HG03103 (cell line): ENCODE results near the gene MDM2.
A peak's percentile ranks its signal among the peaks of the same experiment; 100 is the strongest.

Source experiments
- ATAC-seq: cut with Tn5 transposase; IDR thresholded peaks from one replicate; pipeline ENCODE4 v1.9.1; 2021; ENCODE audit warnings: low read depth; ENCODE audit not compliant: unreplicated experiment

MDM2 gene

GRCh38 chr12:68844788-68845695 lies 37.1 kb downstream of the MDM2 start:
- no peak for ATAC-seq

- ATAC-seq, result no peak
These were observed 38.8 kb downstream of the MDM2 start for GRCh38 chr12:68846811-68847210.

DNA sequence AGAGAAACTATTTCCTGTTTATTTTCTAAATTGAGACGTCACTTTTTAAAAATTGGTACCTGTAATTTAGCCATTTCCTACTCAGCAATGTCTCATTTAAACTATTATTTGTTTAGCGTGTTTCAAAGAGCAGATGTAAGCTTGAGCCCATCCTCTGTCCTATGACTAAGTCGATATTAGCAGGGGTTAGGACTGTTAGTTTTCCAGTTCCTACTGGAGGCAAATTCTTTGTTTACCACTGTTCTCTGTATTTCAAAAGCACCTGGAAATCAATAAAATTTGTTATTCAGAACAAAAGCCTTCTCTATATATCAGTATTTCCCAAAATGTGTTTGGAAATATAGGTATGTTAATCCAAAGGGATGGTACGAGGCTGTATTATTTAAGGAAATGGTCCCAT lies 42.4 kb downstream of the MDM2 start:
- ATAC-seq, result no peak

- no peak for ATAC-seq
These were observed 43.8 kb downstream of the MDM2 start for GRCh38 chr12:68851592-68852306.

GRCh38 chr12:68853396-68854077 lies 45.6 kb downstream of the MDM2 start:
- no peak for ATAC-seq

GRCh38 chr12:68854078-68854468 lies 46.1 kb downstream of the MDM2 start:
- no peak for ATAC-seq

DNA sequence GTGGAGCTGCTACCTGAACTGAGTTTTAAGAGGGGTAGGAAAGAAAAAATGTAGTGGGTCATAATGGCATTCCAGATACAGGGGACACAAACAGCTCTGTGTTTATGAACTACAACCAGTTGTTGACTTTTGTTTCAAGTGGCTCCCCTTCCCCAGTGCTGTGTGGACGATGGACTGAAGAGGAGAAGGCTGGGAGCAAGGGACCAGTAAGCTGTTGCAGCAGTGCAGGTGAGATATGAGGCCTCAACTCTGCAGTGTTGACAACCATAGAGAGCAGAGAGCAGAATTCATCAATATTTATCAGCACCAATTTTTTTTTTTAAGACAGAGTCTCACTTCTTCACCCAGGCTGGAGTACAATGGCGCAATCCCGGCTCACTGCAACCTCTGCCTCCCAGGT lies 46.6 kb downstream of the MDM2 start:
- no peak for ATAC-seq

DNA sequence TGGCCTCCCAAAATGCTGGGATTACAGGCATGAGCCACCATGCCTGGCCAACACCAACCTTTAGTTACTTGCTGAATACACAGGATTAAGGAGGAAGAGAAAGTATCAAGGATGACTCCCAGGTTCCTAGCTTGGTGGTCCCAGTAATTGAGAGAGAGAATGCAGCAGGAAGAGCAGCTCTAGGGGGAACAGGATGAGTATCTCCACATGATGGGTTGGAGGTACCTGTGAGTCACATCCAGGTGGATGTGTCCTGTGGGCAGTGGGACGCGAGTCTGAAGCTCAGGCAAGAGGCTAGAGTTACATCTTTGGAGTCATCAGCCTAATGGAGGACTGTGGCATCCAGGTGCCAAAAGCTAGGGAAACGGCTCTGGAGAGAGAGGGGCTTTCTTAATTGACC lies 47.1 kb downstream of the MDM2 start:
- ATAC-seq, result no peak

- ATAC-seq, result no peak
These were observed 47.8 kb downstream of the MDM2 start for GRCh38 chr12:68855771-68856170.

- ATAC-seq, result no peak
These were observed 48.5 kb downstream of the MDM2 start for GRCh38 chr12:68856510-68856909.

GRCh38 chr12:68861890-68862289 lies 53.9 kb downstream of the MDM2 start:
- ATAC-seq, result no peak

GRCh38 chr12:68863109-68863770 lies 55.3 kb downstream of the MDM2 start:
- no peak for ATAC-seq

DNA sequence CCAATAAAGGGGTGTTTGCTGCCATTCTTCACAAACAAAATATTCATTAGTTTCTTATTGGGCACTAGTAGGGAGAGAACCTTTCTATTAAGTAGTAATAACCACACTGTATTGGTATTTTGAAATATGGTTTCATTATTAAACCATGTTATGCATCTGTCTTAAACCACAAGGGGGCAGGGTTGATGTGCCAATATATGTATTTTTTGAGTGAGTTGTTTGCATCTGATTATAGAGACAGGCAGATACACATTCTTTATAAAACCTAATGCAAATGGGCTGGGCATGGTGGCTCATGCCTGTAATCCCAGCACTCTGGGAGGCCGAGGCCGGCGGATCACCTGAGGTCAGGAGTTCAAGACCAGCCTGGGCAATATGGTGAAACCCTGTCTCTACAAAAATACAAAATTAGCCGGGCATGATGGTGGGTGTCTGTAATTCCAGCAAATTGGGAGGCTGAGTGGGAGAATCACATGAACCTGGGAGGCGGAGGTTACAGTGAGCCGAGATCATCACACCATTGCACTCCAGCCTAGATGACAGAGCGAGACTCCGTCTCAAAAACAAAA lies 56.0 kb downstream of the MDM2 start:
- peak; percentile 56 for ATAC-seq

- no peak for ATAC-seq
These were observed 56.6 kb downstream of the MDM2 start for GRCh38 chr12:68864604-68865003.

DNA sequence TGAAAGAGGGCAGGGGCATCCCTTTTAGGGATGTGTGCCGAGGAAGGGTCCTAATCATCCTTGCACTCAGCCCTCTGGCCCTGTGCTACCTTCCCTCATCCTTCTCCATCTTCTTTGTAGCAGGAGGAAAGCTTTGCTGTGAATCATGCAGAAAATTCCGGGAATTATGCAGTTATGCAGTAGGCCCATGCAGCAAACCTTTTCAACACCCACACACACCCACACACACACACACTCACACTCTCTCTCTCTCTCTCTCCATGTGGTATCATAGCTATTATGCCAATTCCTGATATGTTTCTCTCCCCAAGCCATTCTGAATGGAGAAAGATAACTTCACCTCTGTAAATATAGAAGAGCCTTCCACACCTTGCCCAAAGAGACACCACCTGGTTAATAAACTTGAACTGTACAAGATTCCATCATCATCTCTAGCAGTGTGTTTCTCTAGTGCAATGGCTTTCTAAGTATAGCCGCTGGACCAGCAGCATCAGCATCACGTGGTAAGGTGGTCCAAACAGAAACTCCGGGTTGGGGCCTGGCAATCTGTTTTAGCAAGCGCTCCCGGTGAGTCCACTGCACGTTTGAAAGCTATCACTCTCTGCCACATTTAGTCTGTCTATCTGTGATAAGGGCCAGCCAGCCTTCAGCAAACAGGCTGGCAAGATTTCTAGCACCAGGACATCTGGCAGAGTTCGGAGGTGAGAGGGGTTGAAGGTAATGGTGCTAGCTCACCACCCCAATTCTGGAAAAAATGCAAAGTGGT lies 57.6 kb downstream of the MDM2 start:
- ATAC-seq, result no peak

- ATAC-seq, result no peak
These were observed 59.0 kb downstream of the MDM2 start for GRCh38 chr12:68866950-68867349.

GRCh38 chr12:68867606-68868005 lies 59.6 kb downstream of the MDM2 start:
- ATAC-seq, result no peak

DNA sequence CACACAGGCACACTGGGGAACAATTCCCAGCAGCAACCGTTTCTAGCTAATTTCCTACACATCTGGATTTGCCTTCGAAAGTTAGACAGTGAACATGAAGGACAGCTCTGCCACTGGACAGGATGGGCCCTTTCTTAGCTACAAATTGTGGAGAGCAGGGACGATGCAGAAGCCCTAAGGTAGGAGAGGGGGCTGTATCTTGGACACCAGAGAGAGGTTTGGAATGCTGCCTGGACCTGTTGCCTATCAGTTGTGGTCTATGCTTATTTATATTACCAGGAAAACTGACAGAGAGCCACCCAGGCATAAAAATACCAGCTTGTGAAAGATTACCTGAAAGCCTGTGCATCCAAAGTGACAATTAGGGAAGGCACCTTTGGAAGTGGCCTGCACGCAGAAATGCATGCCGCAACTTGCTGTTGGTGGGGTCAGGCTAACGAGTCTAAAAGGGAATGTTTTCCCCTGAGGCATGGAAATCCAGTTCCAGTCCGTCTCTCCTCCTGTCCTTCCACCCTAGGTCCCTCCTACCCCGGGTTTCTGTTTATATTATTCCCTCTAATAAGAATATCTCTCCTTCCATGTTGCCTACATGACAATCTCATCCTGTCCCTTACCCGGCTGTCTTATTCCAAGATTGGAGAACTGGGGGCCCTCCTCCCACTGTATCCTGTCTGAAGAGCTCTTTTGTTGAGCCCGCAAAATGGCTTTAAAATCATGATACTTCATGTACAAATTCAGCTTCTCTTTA lies 60.2 kb downstream of the MDM2 start:
- ATAC-seq, result no peak

DNA sequence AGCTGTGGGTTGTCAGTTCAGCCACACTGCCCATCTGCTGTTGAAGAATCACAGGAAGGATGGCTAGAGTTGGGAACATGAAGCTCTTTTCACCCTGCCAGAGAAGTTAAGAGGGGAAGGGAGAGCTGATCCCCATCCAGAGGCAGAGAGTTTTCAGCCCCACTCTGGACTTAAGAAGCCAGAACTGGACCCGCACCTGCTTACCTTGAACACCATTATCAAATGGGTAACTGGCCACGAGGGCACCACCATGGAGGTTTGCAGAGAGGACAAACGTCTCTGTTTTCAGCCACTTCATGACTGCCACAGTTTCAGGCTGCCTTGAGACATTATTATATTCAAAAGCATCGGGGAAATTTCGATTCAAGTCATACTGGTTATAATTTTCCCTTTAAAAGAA lies 62.0 kb downstream of the MDM2 start:
- no peak for ATAC-seq
